Vagina (tissue), 2 donors: ENCODE results near the gene LRRC10.

Experiments used
- CTCF ChIP-seq, 3 experiments: fragments of 450-650 bp in 2 of 3; fragments of 200-600 bp in 1 of 3; sonication (generic) in 1 of 3; IDR thresholded peaks; one replicate each; pipeline ENCODE4 v1.5.1; 2017 to 2019; ENCODE audit warnings: antibody characterized with exemption in 3 of 3, mild to moderate bottlenecking in 2 of 3, moderate library complexity in 2 of 3
- POLR2A ChIP-seq, 2 donors: fragments of 450-650 bp; IDR thresholded peaks; one replicate each; pipeline ENCODE4 v1.6.1; 2017; ENCODE audit warnings: antibody characterized with exemption in 2 of 2, mild to moderate bottlenecking in 2 of 2, moderate library complexity in 2 of 2

GRCh38 chr12:69620921-69621320, 10.2 kb upstream of the LRRC10 start:
- TF ChIP-seq CTCF (IDR thresholded peaks at IDR 0.05): no peak
- no peak for TF ChIP-seq POLR2A (IDR thresholded peaks at IDR 0.05)
